ENCODE results near the gene ROCK2. TPM values are rescaled to one million over a fixed set of nuclear protein-coding genes. Genes with fewer than 3 reads are reported as not detected.
A peak's percentile ranks its signal among the peaks of the same experiment; 100 is the strongest.

ROCK2 gene
- total RNA-seq, 2 donors from 2014 or later: 15.0 to 17.6 TPM

DNA sequence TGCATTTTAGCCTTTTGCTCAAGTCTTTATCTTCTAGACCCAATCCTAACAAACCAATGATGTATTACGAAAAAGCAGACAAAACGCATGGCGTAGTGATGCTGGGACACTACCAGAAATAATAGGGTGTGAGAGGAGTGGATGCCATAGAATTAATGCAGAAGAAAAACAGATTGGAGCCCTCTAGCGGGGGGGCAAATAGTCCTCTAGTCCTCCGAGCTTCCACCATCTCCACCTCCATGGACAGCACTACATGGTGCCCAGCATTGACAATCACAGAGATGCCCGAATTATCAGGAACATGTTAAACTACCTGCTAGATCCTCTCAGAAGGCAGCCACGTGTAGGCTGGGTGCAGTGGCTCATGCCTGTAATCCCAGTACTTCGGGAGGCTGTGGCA, 15.4 kb upstream of the ROCK2 start:
- H3K36me3 Mint-ChIP-seq (ENCODE audit: low read depth): no peaks in the 10 kb centered on the region
- H3K4me3 Mint-ChIP-seq: no peak overlapping the region
- no peak overlapping the region for H3K27ac Mint-ChIP-seq
- H3K4me1 Mint-ChIP-seq: no peaks in the 10 kb centered on the region
- DNase-seq (no peak), ATAC-seq (no peak)
- H3K9me3 ChIP-seq (ENCODE audit: control insufficient read depth, low read length, poor library complexity, severe bottlenecking): no peaks in the 10 kb centered on the region
- peaks cover 7% of the 10 kb centered on the region for H3K27me3 Mint-ChIP-seq

DNA sequence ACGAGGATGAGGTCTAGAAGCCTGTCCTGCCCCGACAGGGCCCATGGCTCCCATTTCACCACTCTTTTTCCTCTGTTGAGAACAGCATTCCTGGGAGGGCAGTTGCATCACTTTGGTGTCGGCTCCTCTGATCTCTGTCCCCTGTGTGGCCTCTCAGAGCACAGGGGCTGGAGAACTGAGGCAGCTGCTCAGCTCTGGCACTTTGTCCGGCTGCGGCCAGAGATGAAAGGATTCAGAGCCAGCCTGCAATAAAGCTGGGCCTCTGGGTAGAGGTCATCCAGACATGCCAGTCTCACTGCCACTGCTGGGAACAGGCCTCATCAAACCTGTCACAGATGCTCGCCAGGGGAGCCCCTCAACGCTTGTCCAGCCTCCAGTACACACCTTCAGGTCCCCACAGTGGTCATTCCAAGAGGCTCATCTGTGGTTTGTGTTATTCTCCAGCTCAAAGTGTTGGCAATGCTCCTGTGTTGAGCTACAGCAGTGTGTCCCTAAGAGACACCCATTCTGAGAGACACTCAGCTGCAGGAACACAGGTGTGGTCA, 13.1 kb upstream of the ROCK2 start:
- no peaks in the 10 kb centered on the region for H3K36me3 Mint-ChIP-seq (ENCODE audit: low read depth)
- H3K9me3 ChIP-seq (ENCODE audit: control insufficient read depth, low read length, poor library complexity, severe bottlenecking): no peaks in the 10 kb centered on the region
- ATAC-seq: no peak
- no peaks in the 10 kb centered on the region for H3K27me3 Mint-ChIP-seq
- DNase-seq: no peak
- H3K27ac Mint-ChIP-seq: no peak overlapping the region
- no peaks in the 10 kb centered on the region for H3K4me1 Mint-ChIP-seq
- no peak overlapping the region for H3K4me3 Mint-ChIP-seq

- DNase-seq (no peak), ATAC-seq (no peak)
- H3K27me3 Mint-ChIP-seq: no peaks in the 10 kb centered on the region
- H3K4me3 Mint-ChIP-seq: no peak overlapping the region
- H3K4me1 Mint-ChIP-seq: no peaks in the 10 kb centered on the region
- H3K36me3 Mint-ChIP-seq (ENCODE audit: low read depth): no peaks in the 10 kb centered on the region
- H3K9me3 ChIP-seq (ENCODE audit: control insufficient read depth, low read length, poor library complexity, severe bottlenecking): no peaks in the 10 kb centered on the region
- no peak overlapping the region for H3K27ac Mint-ChIP-seq
Measured at GRCh38 chr2:11356764-11357163, 12.3 kb upstream of the ROCK2 start.

GRCh38 chr2:11355194-11356053, 11.0 kb upstream of the ROCK2 start:
- H3K27ac Mint-ChIP-seq: no peak overlapping the region
- H3K27me3 Mint-ChIP-seq: no peaks in the 10 kb centered on the region
- no peaks in the 10 kb centered on the region for H3K4me1 Mint-ChIP-seq
- H3K9me3 ChIP-seq (ENCODE audit: control insufficient read depth, low read length, poor library complexity, severe bottlenecking): no peaks in the 10 kb centered on the region
- DNase-seq (no peak), ATAC-seq (no peak)
- H3K4me3 Mint-ChIP-seq: no peak overlapping the region
- H3K36me3 Mint-ChIP-seq (ENCODE audit: low read depth): no peaks in the 10 kb centered on the region

DNA sequence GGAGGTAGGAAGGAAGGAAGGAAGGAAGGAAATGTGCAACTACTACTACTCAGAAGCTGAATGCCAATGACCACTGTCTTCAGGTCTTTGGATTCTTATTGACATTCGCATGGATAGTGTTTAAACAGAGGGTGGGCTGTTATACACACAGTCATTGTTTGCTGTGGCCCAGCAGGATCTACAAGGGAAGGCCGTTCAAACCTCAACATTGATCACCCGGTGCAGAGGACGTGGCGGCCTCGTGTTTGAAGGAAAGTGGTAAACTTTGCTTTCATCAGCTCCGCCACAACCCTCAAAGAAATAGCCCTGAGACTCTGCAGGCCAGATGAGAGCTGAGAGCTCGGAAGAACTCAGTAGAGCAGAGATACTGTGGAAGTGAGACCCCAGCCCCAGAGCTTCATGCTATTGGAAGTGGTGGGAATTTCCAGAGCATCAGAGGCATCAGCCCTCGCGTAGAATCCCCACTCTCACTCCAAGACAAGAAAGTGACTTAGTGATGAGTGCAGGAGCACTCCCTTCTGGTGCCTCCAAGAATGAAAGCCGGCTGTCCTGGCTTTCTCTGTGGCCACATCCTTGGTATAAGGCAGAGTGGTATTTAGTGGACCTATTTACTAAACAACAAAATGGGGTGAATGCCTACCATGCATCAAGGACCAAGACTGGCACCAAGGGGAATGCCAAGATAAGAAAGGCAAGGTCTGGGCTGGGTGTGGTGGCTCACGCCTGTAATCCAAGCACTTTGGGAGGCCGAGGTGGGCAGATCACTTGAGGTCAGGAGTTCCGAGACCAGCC, 10.1 kb upstream of the ROCK2 start:
- H3K4me3 Mint-ChIP-seq: no peak overlapping the region
- ATAC-seq (no peak), DNase-seq (no peak)
- no peaks in the 10 kb centered on the region for H3K27me3 Mint-ChIP-seq
- H3K36me3 Mint-ChIP-seq (ENCODE audit: low read depth): no peaks in the 10 kb centered on the region
- H3K27ac Mint-ChIP-seq: no peak overlapping the region
- no peaks in the 10 kb centered on the region for H3K9me3 ChIP-seq (ENCODE audit: control insufficient read depth, low read length, poor library complexity, severe bottlenecking)
- no peaks in the 10 kb centered on the region for H3K4me1 Mint-ChIP-seq

DNA sequence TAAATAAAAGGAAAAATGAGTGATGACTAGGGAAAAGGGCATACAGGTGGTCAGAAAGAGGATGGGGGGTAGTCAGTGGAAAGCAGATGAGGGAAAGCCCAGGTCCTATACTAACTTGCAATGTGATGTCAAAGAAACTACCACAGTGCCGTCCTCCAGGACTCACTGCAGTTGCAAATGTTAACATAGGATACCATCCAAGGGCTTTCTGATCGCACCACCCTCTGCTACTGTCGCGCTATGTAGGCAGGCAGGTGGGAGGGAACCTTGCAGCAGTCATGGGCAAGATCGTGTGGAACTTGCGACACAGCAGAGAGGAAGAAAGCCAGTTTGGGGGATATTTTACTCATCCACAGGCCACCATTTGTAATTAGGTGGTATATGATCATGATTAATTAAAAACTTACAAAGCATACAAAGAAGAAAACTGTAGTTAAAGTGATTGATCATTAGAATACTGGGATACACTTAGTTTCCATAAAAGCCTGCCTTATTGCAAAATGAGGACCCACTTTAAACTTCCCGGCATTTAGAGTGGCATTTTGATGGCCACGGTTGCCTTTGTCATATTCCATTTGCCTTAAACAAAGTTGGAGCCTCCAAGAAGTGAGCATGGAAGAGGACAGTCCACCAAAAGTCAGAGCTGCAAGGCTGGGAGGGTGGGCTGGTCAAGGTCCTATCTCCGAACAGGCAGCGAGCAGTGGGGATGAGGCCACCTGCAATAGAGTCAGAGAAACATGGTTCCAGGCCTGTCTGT, 8.5 kb upstream of the ROCK2 start:
- H3K9me3 ChIP-seq (ENCODE audit: control insufficient read depth, low read length, poor library complexity, severe bottlenecking): no peaks in the 10 kb centered on the region
- no peak overlapping the region for H3K27ac Mint-ChIP-seq
- no peaks in the 10 kb centered on the region for H3K36me3 Mint-ChIP-seq (ENCODE audit: low read depth)
- H3K27me3 Mint-ChIP-seq: no peaks in the 10 kb centered on the region
- DNase-seq (no peak), ATAC-seq (no peak)
- no peaks in the 10 kb centered on the region for H3K4me1 Mint-ChIP-seq
- no peak overlapping the region for H3K4me3 Mint-ChIP-seq

DNA sequence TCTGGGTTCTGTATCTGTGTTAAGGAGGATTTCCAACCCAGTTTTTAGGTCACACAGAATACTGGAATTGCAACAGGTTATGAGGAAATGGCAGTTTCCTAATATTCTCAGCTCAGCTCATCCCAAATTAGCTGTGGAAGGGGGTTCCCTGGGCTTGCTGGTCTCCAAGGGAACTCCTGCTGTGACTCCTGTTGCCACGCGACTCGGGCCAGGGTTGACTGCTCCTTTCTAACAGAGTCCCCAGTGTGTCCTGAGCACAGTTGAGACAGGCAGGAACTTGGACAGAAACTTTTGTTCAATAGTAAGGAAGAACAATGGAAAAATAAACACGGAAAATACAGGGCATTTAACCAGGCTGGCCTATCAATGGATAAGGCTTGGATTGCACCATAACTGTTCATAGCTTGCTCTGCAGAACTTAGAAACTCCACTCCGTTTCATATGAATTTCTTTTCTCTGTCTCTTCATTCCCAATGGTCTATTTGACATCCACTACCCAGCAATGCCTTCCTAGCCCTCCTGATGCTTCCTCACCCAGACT, 3.8 kb upstream of the ROCK2 start:
- no peak overlapping the region for H3K4me3 Mint-ChIP-seq
- peaks cover 5% of the 10 kb centered on the region for H3K4me1 Mint-ChIP-seq
- H3K9me3 ChIP-seq (ENCODE audit: control insufficient read depth, low read length, poor library complexity, severe bottlenecking): no peaks in the 10 kb centered on the region
- ATAC-seq (no peak), DNase-seq (no peak)
- H3K36me3 Mint-ChIP-seq (ENCODE audit: low read depth): peaks cover 2% of the 10 kb centered on the region
- no peaks in the 10 kb centered on the region for H3K27me3 Mint-ChIP-seq
- H3K27ac Mint-ChIP-seq: no peak overlapping the region

DNA sequence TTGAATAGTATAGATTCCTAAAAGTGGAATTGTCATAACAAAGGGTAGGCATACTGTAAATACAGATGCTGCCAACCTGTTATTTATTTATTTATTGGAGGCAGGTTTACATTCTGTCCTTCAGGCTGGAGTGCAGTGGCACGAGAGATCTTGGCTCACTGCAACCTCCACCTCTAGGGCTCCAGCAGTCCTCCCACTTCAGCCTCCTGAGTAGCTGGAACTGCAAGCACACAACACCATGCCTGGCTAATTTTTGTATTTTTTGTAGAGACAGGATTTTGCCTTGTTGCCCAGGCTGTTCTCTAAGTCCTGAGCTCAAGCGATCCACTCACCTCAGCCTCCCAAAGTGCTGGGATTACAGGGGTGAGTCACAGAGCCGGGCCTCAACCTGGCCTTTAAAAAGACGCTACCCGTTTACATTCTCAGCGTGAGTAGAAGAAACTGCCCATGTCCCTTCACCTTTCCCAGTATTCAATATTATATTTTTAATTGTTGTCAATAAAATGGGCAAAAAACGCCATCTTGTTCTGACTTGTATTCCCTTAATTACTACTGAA, 3.0 kb upstream of the ROCK2 start:
- no peak overlapping the region for H3K27ac Mint-ChIP-seq
- H3K27me3 Mint-ChIP-seq: no peaks in the 10 kb centered on the region

DNA sequence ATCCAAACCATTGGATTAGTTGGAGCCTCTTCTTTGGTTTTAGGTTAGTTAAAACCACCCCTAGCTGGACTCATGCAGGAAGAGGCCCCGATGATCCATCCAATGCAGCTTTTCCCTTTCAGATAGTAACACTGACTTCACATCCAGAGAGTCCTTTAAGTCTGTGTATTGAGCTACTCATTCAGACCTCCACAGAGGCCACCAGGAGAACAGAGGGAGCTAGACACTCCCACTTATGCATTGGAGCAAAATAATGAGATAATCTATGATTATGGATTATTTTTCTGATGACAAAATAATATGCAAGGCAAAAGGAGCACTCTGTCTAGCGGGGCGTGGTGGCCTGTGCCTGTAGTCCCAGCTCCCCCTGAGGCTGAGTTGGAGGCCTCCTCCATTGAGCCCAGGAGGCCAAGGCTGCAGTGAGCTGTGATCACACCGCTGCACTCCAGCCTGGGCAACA, 1.6 kb upstream of the ROCK2 start:
- peaks cover 15% of the 10 kb centered on the region for H3K4me1 Mint-ChIP-seq
- no peak overlapping the region for H3K27ac Mint-ChIP-seq
- H3K27me3 Mint-ChIP-seq: no peaks in the 10 kb centered on the region
- no peaks in the 10 kb centered on the region for H3K9me3 ChIP-seq (ENCODE audit: control insufficient read depth, low read length, poor library complexity, severe bottlenecking)
- ATAC-seq (no peak), DNase-seq (no peak)
- peaks cover 2% of the 10 kb centered on the region for H3K36me3 Mint-ChIP-seq (ENCODE audit: low read depth)
- no peak overlapping the region for H3K4me3 Mint-ChIP-seq

More for the DNA sequence above, 3.0 kb upstream of the ROCK2 start:
- H3K4me3 Mint-ChIP-seq: no peak overlapping the region
- no peak for ATAC-seq
- H3K36me3 Mint-ChIP-seq (ENCODE audit: low read depth): peaks cover 2% of the 10 kb centered on the region
- peaks cover 13% of the 10 kb centered on the region for H3K4me1 Mint-ChIP-seq
- no peaks in the 10 kb centered on the region for H3K9me3 ChIP-seq (ENCODE audit: control insufficient read depth, low read length, poor library complexity, severe bottlenecking)
- no peak for DNase-seq

- Mint-ChIP-seq H3K36me3 (ENCODE audit: low read depth) (peaks cover 2% of the 10 kb centered on the region), H3K4me1 (peaks cover 18% of the 10 kb centered on the region), H3K27ac (peak overlapping the region; percentile 41), H3K27me3 (no peaks in the 10 kb centered on the region), H3K4me3 (peak overlapping the region; percentile 91)
- ATAC-seq (peak; percentile 53), DNase-seq (peak in 1 of 3 donors; percentile 10)
- no peaks in the 10 kb centered on the region for H3K9me3 ChIP-seq (ENCODE audit: control insufficient read depth, low read length, poor library complexity, severe bottlenecking)
Measured at GRCh38 chr2:11344956-11345677, 681 bp upstream of the ROCK2 start.

DNA sequence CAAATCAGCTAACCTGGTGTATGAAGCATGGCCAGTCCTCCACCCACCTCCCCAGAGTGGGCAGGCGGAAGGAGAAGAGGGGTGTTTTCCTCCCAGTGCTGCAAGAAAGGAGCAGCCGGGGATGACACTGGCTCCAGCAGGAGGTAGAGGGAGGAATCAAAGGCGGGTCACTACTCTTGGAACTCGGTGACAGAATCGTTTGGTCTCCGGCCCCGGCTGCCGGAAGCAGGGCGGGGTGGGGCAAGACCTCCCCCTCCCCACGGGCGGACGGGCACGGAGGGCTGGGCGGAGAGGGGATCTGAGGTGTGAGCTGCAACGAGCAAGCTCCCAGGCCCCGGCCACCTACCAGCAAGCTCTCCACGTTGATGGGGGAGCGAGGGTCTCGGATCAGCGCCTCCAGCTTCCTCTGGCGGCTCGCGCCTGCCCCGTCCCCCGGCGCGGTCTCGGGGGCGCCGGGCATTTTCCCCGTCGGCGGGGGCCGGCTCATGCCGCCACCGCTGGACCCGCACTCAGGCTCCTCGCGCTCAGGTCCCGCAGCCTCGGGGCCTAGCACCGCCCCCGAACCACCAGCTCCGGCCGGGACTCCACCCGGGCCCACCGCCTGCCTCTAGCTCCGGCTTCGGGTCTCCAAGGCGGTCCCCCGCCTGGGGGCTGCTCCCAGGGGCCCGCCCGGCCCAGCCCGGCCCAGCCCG, 640 bp downstream of the ROCK2 start:
- Mint-ChIP-seq H3K4me1 (peaks cover 20% of the 10 kb centered on the region), H3K4me3 (peak overlapping the region; percentile 99), H3K36me3 (ENCODE audit: low read depth) (peaks cover 2% of the 10 kb centered on the region), H3K27ac (peak overlapping the region; percentile 91), H3K27me3 (no peaks in the 10 kb centered on the region)
- no peaks in the 10 kb centered on the region for H3K9me3 ChIP-seq (ENCODE audit: control insufficient read depth, low read length, poor library complexity, severe bottlenecking)
- DNase-seq (peak in 2 of 3 donors; percentile 14 to 16), ATAC-seq (peak; percentile 11)

DNA sequence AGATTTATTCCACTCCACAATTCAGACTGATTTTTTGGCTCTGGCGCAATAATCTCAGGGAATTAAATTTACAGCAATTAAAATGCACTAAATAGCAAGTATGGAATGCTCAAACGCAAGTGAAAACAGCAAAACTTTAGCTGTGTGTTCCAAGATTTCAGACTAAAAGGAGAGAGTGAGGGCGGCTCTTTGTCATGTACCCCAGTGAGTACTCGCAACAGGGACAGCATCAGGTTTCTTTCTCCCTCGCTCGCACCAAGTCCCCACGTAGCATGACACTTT, 1.1 kb downstream of the ROCK2 start:
- H3K27me3 Mint-ChIP-seq: no peaks in the 10 kb centered on the region
- H3K36me3 Mint-ChIP-seq (ENCODE audit: low read depth): peaks cover 2% of the 10 kb centered on the region
- ATAC-seq: peak; percentile 25
- H3K27ac Mint-ChIP-seq: peak overlapping the region; percentile 91
- H3K4me1 Mint-ChIP-seq: peaks cover 22% of the 10 kb centered on the region
- DNase-seq: no peak
- peak overlapping the region; percentile 99 for H3K4me3 Mint-ChIP-seq
- no peaks in the 10 kb centered on the region for H3K9me3 ChIP-seq (ENCODE audit: control insufficient read depth, low read length, poor library complexity, severe bottlenecking)

Measured in T-helper 17 cell (primary cell).